Mesodermal cell (in vitro differentiated cells): ENCODE results near the gene COL18A1.

ENCODE experiments used
- H3K27ac ChIP-seq: 2 replicates; pipeline ENCODE4 v1.7.0; 2013; ENCODE audit warnings: mild to moderate bottlenecking, low read depth, low read length, moderate library complexity; ENCODE audit not compliant: severe bottlenecking
- H3K36me3 ChIP-seq: 2 replicates; pipeline ENCODE4 v1.7.1; 2013; ENCODE audit warnings: mild to moderate bottlenecking, low read length, moderate library complexity; ENCODE audit not compliant: control insufficient read depth, insufficient read depth
- H3K4me1 ChIP-seq: one replicate; pipeline ENCODE4 v1.7.1; 2013; ENCODE audit warnings: mild to moderate bottlenecking, low read length; ENCODE audit not compliant: insufficient read depth, control insufficient read depth, poor library complexity, severe bottlenecking
- H3K4me3 ChIP-seq: 2 replicates; pipeline ENCODE4 v1.7.0; 2013; ENCODE audit warnings: low read length, control low read depth, mild to moderate bottlenecking; ENCODE audit not compliant: insufficient read depth, poor library complexity, severe bottlenecking; ENCODE audit errors: extremely low read depth
- H3K9me3 ChIP-seq: 2 replicates; pipeline ENCODE4 v1.7.1; 2013; ENCODE audit warnings: mild to moderate bottlenecking, low read length, moderate library complexity; ENCODE audit not compliant: control insufficient read depth
- WGBS, 2 experiments: methylation state at CpG; one replicate each; pipeline ENCODE4 v1.1.5; 2013; ENCODE audit warnings: missing lambda C conversion rate in 2 of 2; ENCODE audit not compliant: insufficient coverage in 2 of 2; 5-methylcytosine and 5-hydroxymethylcytosine counted together

Gene COL18A1

DNA sequence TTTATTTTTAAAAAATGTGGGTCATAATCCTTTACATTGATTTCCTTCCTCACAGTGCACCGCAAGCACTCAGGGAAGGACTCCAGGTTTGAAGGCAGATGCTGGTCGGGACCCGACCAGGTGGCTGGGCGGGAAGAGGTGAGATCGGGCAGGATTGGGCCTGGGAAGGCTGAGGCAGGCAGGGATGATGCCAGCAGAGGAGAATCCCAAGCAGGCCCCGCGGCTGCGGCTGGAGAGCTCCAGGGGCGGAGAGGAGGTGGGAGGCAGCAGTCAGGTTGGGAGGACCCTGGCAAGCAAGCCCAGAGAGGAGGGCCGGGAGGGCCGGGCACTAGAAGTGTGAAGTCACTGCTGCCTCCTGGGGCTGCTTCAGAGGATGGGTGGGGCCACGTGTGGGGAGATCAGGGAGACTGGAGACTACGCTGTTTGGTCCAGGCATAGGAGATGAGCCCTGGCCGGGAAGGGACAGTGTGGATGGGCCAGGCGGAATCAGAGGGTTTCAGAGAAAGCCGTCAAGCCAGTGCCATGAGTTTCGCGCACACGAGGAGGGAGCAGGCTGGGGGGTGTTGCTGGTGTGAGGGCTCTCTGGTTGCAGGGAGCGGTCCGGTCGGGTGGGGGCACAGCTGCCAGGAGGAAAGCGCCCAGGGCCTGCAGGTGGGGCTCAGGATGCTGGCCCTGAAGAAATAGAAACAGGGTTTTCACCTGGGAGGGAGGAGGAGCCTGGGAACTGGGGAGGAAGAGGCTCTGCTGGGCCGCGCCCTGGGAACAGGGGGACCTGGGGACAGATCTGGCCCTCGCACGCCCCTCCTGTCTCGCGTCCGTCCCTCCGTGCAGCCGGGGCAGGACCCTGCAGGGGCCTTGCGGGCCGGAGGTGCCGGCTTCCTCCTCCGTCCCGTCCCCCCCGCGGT lies 888 bp upstream of the COL18A1 start:
- Histone ChIP-seq H3K36me3 (peaks cover 10% of the 10 kb centered on the region), H3K4me1 (peaks cover 29% of the 10 kb centered on the region), H3K27ac (peak overlapping the region; percentile 23), H3K9me3 (peaks cover 12% of the 10 kb centered on the region), H3K4me3 (peak overlapping the region; percentile 46)
- WGBS, 2 experiments: 11 to 12% methylated on average over 26 to 29 of the region's 39 CpGs

DNA sequence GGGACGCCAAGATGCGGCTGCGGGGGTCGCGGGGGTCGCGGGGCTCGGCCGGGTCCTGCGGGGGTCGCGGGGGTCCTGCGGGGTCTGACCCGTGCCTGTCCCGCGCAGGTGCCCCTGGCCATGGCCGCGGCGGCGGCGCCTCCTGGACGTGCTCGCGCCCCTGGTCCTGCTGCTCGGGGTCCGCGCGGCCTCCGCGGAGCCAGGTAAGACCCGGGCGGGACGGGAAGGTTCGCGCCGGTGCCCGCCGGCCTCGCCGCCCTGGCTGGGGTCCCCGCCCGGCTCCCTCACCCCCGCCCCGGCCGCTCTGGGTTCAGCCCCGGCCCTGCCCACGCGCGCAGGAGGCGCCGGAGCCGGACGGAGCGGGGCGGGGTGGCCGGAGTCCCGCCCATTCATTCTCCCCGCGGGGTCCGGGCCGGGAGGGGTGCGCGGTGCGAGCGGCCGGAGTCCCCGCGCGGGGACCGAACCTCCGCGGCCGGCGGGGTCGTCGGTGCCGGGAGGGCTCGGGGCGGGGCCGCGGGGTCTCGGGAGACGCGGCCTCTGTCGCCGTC lies 380 bp downstream of the COL18A1 start:
- H3K4me3 ChIP-seq: peak overlapping the region; percentile 65
- WGBS, 2 experiments: 0% methylated on average over 66 to 83 of the region's 86 CpGs

DNA sequence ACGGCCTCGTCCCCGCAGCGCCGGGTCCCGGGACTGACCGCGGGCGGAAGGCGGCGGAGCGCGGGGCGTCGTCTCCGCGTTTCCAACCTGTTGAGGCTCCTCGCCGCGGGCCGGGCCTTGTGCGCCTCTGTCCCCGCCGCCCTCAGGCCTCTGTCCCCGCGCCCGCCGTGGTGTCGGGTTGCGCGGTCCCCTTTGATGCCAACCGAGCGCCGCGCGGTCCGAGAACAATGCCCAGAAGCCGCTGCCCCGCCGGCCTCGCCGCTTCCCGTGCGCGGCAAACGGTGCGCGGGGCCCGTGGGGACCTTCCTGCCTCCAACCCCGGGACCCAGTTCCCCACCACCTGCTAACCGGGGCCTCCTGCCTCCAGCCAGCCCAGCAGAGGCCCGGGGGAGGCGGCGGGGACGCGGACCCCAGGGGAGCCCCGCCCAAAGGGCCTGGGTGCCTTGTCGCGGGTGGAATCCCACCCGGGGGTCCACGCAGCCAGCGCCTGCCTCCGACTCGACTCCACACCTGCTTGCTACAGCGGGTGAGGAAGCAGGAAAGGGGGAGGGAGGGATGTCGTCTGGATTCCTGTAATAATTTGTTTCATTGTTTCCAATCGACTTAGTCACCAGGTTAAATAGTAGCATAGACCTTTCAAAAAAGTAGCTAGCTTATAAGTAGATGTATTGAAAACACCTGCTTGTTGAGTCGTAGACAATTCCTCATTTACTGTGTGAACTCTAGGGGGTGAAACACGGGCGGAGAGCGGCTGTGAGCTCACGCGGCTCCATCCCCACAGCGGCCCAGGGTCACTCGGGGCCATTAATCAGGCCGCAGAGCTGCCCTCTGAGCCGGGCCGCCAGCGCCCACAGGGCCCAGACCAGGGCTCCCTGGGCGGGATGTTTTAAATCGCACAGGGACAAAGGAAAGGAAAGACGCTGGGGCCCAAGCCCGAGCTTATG lies 1.1 kb downstream of the COL18A1 start:
- H3K27ac ChIP-seq: peak overlapping the region; percentile 77
- peaks cover 49% of the 10 kb centered on the region for H3K4me1 ChIP-seq
- peaks cover 25% of the 10 kb centered on the region for H3K36me3 ChIP-seq
- peak overlapping the region; percentile 65 for H3K4me3 ChIP-seq
- peaks cover 4% of the 10 kb centered on the region for H3K9me3 ChIP-seq
- 1% methylated on average over 66 to 77 of the region's 83 CpGs for WGBS, 2 experiments

More for the DNA sequence above, 380 bp downstream of the COL18A1 start:
- Histone ChIP-seq H3K4me1 (peaks cover 42% of the 10 kb centered on the region), H3K36me3 (peaks cover 18% of the 10 kb centered on the region), H3K27ac (peak overlapping the region; percentile 77), H3K9me3 (peaks cover 10% of the 10 kb centered on the region)

DNA sequence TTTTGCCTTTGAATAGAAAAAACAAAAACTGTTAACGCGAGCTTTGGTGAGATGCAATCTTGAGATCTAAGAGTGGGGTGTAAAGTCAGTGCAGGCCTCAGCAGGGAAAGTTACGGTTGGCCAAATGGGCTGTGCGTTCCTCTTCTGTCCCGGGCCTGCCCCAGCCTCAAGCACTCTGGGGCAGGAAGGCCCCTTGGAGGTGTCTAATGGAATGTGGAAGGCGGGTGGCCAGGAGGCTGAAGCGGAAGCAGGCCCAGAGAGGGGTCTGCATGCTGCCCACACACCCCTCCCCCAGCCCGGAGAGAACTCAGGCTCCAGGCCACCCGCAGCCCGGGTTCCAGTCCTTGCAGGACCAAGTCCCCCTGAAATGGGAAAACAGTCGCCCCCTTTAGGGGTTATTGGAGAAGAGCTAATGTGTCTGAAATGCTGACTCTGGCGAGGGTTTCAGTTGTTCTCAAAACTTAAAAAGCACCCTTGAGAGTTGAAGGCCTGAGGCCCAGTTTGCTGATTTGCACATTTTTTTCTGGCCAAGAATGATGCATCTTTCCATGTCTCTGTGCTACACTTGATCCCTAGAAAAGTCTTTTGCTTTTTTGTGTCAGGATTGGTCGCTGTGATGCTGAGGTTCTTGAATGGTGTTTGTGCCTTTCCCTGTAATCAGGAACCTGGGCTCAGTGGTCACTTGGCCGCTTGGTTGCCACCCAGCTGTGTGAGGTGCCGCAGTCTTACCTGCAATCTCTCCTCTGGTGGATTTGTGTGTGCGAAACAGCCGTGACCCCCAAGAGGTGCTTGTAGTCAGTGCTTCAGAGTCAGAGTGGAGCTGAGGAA lies 2.0 kb downstream of the COL18A1 start:
- peaks cover 50% of the 10 kb centered on the region for H3K4me1 ChIP-seq
- no peaks in the 10 kb centered on the region for H3K9me3 ChIP-seq
- peaks cover 26% of the 10 kb centered on the region for H3K36me3 ChIP-seq
- peak overlapping the region; percentile 65 for H3K4me3 ChIP-seq
- 28 to 35% methylated on average over 11 to 12 of the region's 17 CpGs for WGBS, 2 experiments
- peak overlapping the region; percentile 77 for H3K27ac ChIP-seq

DNA sequence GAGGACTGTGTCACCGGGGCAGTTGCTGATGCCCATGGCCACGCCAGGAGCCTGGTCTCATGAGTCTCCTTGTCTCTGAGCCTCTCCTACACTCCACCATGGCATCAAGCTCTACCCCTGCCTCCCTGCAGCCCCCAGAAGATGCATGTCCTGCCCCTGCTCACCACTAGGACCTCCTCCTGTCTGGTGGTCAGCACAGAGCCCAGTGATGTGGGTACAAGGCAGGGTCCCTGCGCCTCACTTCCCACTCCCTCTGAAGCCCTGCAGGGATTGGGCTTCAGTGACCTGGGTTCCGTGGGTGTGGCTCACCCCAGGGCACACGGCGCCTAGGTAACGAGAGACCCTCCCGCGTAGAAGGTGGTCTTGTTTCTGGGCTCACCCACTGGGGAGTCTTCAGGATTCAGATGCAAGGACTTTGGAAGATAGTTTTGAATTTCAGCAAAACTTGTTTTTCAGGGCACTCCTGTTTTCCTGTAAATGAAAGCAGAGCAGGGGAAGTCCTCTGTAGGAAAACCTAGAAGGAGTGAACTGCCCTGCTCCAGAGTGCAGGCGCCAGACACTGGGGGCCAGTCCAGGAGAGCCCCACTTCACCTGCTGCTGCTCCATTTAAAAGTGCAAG lies 2.8 kb downstream of the COL18A1 start:
- H3K4me1 ChIP-seq: peaks cover 54% of the 10 kb centered on the region
- WGBS, 2 experiments: 82 to 84% methylated on average over 9 of the region's 10 CpGs

DNA sequence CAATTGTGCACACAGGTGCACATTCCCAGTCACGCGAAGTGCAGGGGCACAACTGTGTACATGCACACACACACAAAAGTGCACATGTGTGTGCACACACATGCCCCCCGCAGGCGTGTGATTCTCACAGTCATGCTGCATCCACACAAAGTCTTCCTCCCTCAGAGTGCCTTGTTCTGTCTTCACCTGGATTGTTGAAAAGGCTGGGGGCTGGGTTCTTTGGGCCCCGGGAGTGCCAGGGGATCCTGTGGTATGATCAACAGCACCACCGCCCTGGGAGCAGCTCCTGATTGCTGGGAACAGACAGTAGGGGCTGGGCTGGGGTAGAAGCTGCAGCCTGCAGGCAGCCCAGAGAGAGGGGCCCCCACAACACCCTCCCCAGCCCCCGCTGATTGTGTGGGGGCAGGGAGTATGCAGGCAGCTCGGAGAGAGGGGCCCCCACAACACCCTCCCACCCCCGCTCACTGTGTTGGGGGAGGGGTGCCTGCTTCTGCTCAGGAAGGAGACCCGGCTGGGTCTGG lies 3.4 kb downstream of the COL18A1 start:
- Histone ChIP-seq H3K27ac (no peak overlapping the region), H3K4me1 (peaks cover 58% of the 10 kb centered on the region), H3K4me3 (no peak overlapping the region), H3K9me3 (no peaks in the 10 kb centered on the region), H3K36me3 (peaks cover 29% of the 10 kb centered on the region)
- WGBS, 2 experiments: 83 to 89% methylated on average over 4 to 7 of the region's 10 CpGs

More for the DNA sequence above, 2.8 kb downstream of the COL18A1 start:
- H3K4me3 ChIP-seq: peak overlapping the region; percentile 65
- peaks cover 29% of the 10 kb centered on the region for H3K36me3 ChIP-seq
- H3K27ac ChIP-seq: peak overlapping the region; percentile 77
- no peaks in the 10 kb centered on the region for H3K9me3 ChIP-seq

DNA sequence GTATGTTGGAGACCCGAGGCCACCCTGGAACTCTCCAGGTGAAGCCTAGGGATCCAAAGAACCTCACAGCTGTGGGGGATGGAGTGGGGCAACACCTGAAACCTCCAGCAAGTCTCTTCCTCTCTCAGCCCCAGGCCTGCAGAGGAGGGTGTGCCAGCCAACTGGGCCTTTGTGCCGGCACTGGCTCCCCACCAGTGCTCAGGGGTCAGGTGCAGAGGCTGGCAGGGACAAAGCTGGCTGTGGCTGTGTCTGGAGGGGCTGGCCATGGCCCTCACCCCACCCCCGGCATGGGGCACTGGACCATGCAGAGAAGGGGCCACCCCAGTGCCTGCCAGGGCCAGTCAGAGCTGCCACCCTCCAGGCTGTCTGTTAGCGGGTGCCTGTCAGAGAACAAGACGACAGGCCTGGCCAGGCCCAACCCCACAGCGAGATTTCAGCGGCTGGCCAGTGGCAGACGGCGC lies 3.9 kb downstream of the COL18A1 start:
- no peak overlapping the region for H3K27ac ChIP-seq
- no peak overlapping the region for H3K4me3 ChIP-seq
- H3K9me3 ChIP-seq: no peaks in the 10 kb centered on the region
- peaks cover 63% of the 10 kb centered on the region for H3K4me1 ChIP-seq
- H3K36me3 ChIP-seq: peaks cover 29% of the 10 kb centered on the region
- 83 to 84% methylated on average over 7 to 8 of the region's 9 CpGs for WGBS, 2 experiments

DNA sequence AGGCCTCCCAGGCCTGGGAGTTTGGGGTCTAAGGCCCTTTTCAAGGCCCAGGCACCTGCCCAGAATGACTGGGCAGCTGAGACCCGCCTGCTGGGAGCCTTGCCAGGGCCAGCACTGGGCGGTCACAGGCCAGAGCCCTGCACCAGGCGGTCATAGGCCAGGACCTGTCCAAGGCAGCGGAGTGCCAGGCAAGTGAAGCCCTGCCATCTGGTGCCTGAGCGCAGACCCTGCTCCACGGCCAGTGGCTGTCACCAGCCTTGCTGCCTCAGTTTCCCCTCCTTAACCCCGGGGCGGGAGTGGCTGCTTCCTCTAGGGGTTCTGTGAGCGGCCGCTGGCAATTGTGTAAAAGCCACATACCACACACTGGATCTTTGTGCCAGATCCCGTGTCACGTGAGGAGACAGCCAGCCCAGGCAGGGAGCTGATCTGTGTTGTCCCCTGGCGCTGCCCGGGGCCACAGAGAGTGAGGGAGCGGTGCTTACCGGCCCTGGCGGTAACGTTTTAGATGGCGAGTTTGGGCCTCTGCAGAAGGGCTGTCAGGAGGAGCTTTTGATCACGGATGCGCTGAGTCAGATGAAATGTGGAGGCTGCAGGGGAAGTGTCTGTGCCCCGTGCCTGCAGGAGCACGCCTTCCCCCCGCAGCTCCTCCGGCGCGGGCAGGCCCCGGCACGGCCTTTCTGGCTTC lies 4.6 kb downstream of the COL18A1 start:
- Histone ChIP-seq H3K4me1 (peaks cover 59% of the 10 kb centered on the region), H3K9me3 (no peaks in the 10 kb centered on the region), H3K36me3 (peaks cover 32% of the 10 kb centered on the region), H3K4me3 (no peak overlapping the region), H3K27ac (no peak overlapping the region)
- WGBS, 2 experiments: 87 to 88% methylated on average over 26 to 27 of the region's 29 CpGs
